AG04450 (cell line): ENCODE results near the gene ST3GAL4. TPM values are rescaled to one million over a fixed set of nuclear protein-coding genes. Genes with fewer than 3 reads are reported as not detected.
A peak's percentile ranks its signal among the peaks of the same experiment; 100 is the strongest.

Experiments used
- CTCF ChIA-PET: fragments of 300-600, 350-600 bp; formaldehyde crosslinking; extraction: SDS; loops from one replicate; lab custom pipeline; 2022; ENCODE audit warnings: antibody characterized with exemption, inconsistent platforms; lab: Charles Lee
- POLR2A ChIA-PET: fragments of 350-600 bp; formaldehyde crosslinking; extraction: SDS; loops from one replicate; lab custom pipeline; 2021; ENCODE audit warnings: antibody characterized with exemption, inconsistent platforms; lab: Yijun Ruan, JAX
- DNase-seq: peaks from one replicate; pipeline ENCODE4 v3.0.0-alpha.2; 2011; ENCODE audit warnings: low read depth, low spot score
- H3K27ac ChIP-seq: one replicate; pipeline ENCODE4 v1.5.1; 2012; ENCODE audit warnings: low read depth, low read length, control low read depth
- H3K27me3 ChIP-seq: one replicate; pipeline ENCODE4 v1.6.0; 2012; ENCODE audit warnings: low read length; ENCODE audit not compliant: control insufficient read depth, insufficient read depth
- H3K4me3 ChIP-seq: 2 replicates; pipeline ENCODE4 v1.5.1; 2011; ENCODE audit warnings: mild to moderate bottlenecking, low read depth, low read length, control low read depth
- H3K9me3 ChIP-seq: 2 replicates; pipeline ENCODE4 v1.5.1; 2012; ENCODE audit warnings: low read length; ENCODE audit not compliant: control insufficient read depth, insufficient read depth
- CTCF ChIP-seq: IDR thresholded peaks from 2 replicates; pipeline ENCODE4 v1.5.1; 2011; ENCODE audit warnings: low read depth, low read length, control low read depth, inconsistent platforms
- polyA plus RNA-seq: library from polyadenylated mRNA; depleted of rRNA; stranded (reverse); fragments of >200 nt; gene quantifications from 2 replicates; pipeline ENCODE4 v1.2.3, GENCODE V29; 2011

Gene ST3GAL4
- polyA plus RNA-seq, 1 experiment = 13.1 TPM

GRCh38 chr11:126417091-126417862, 61.8 kb downstream of the ST3GAL4 start:
- Histone ChIP-seq H3K27me3 (no peaks in the 10 kb centered on the region), H3K4me3 (peak overlapping the region; percentile 56), H3K27ac (no peak overlapping the region), H3K9me3 (no peaks in the 10 kb centered on the region; the same call in 1 of the 2 replicates)
- TF ChIP-seq CTCF = no peak
- no peak for DNase-seq
- POLR2A ChIA-PET = interaction anchor here (0.6 to 1.0 kb wide), 4 partner anchors 11 to 68 kb away, joined by 3 read pairs; partner anchors contain the start of gene ST3GAL4
- CTCF ChIA-PET = interaction anchor here (1.4 to 5.9 kb wide), 4 partner anchors 24 to 107 kb away, joined by 3 to 41 read pairs (median 10); no protein-coding TSS in a partner anchor

GRCh38 chr11:126418887-126419286, 63.4 kb downstream of the ST3GAL4 start:
- Histone ChIP-seq H3K27me3 (no peaks in the 10 kb centered on the region), H3K4me3 (no peak overlapping the region), H3K27ac (peak overlapping the region; percentile 21), H3K9me3 (no peaks in the 10 kb centered on the region)
- no peak for DNase-seq
- no peak for TF ChIP-seq CTCF
- ChIA-PET POLR2A (interaction anchor here (0.7 to 1.6 kb wide), 3 partner anchors 59 to 101 kb away, joined by 3 to 4 read pairs (median 3); partner anchors contain the start of gene ST3GAL4), CTCF (interaction anchor here (0.7 to 5.9 kb wide), 6 partner anchors 9 to 109 kb away, joined by 4 to 41 read pairs (median 8); no protein-coding TSS in a partner anchor)

- no peak for DNase-seq
- no peak for TF ChIP-seq CTCF
- Histone ChIP-seq H3K27ac (no peak overlapping the region), H3K9me3 (no peaks in the 10 kb centered on the region), H3K27me3 (no peaks in the 10 kb centered on the region), H3K4me3 (no peak overlapping the region)
- POLR2A ChIA-PET = interaction anchor here (0.7 to 1.6 kb wide), 3 partner anchors 65 to 205 kb away, joined by 3 to 4 read pairs (median 4); partner anchors contain the start of gene ST3GAL4
- CTCF ChIA-PET = interaction anchor here (0.6 to 5.9 kb wide), 7 partner anchors 12 to 343 kb away, joined by 3 to 41 read pairs (median 6); no protein-coding TSS in a partner anchor
Observed at GRCh38 chr11:126419801-126420697, 64.6 kb downstream of the ST3GAL4 start.

- CTCF ChIA-PET = interaction anchor here (1.0 to 5.9 kb wide), 4 partner anchors 20 to 569 kb away, joined by 3 to 41 read pairs (median 22); no protein-coding TSS in a partner anchor
- POLR2A ChIA-PET = interaction anchor here (1.6 kb wide), 1 partner anchor 66 kb away, joined by 4 read pairs; the partner anchor contains the start of gene ST3GAL4
- H3K9me3 ChIP-seq = no peaks in the 10 kb centered on the region
- no peak overlapping the region for H3K4me3 ChIP-seq
- no peak for DNase-seq
- no peak overlapping the region for H3K27ac ChIP-seq
- no peaks in the 10 kb centered on the region for H3K27me3 ChIP-seq
- no peak for TF ChIP-seq CTCF
Observed at GRCh38 chr11:126420698-126421256, 65.3 kb downstream of the ST3GAL4 start.
